Measurements from ENCODE around the gene TP53INP2.

Gene TP53INP2

DNA sequence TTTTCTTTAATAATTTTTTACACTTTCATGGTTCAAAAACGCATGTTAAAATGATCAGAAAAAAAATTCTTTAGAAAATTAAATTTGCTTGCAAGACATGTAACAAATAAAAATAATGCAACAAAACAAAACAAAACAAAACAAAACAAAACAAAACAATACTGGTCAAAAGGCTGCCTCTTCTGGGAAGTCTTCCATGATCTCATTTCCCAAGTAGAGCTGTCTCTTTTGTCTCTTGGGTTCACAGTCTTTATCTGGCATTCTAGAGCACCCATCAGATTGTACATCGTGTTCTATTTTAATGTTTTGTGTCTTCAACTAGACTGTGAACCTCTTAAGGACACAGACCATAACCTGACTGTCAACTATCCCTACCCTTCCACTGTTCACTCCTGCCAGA is 25.3 kb downstream of the TP53INP2 start:
- no peaks in the 10 kb centered on the region for H3K9me3 ChIP-seq
- no peak overlapping the region for H3K27ac ChIP-seq
- H3K36me3 ChIP-seq, result peaks cover 83% of the 10 kb centered on the region
- no peak overlapping the region for H3K4me3 ChIP-seq (ENCODE audit: low read depth in 1 of 2, low read length in 1 of 2)
- TF ChIP-seq, protein P1, sequence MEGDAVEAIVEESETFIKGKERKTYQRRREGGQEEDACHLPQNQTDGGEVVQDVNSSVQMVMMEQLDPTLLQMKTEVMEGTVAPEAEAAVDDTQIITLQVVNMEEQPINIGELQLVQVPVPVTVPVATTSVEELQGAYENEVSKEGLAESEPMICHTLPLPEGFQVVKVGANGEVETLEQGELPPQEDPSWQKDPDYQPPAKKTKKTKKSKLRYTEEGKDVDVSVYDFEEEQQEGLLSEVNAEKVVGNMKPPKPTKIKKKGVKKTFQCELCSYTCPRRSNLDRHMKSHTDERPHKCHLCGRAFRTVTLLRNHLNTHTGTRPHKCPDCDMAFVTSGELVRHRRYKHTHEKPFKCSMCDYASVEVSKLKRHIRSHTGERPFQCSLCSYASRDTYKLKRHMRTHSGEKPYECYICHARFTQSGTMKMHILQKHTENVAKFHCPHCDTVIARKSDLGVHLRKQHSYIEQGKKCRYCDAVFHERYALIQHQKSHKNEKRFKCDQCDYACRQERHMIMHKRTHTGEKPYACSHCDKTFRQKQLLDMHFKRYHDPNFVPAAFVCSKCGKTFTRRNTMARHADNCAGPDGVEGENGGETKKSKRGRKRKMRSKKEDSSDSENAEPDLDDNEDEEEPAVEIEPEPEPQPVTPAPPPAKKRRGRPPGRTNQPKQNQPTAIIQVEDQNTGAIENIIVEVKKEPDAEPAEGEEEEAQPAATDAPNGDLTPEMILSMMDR (IDR thresholded peaks at IDR 0.05), result no peak
- no peaks in the 10 kb centered on the region for H3K4me1 ChIP-seq (ENCODE audit: control insufficient read depth in 1 of 2, insufficient read depth in 1 of 2, low read depth in 1 of 2, low read length in 1 of 2)
- H3K27me3 ChIP-seq, result no peaks in the 10 kb centered on the region

DNA sequence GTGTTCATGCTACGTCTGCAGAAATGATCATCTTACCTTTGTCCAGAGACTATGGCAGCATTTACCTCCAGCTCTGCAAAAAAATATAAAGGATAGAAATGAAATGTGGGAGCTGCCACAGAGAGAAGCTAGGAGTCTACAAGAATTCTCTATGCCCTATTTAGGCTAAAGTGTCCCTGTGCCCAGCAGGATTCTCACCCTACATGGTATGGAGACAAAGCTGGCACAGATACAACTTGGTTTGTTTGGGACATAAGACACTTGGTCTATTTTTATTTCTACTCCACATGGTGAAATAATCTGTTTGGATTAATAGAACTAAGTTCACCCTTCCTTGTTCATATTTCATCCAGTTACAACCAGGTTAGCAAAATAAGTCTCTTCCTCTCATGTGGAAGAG is 28.4 kb downstream of the TP53INP2 start:
- Histone ChIP-seq H3K4me1 (ENCODE audit: control insufficient read depth in 1 of 2, insufficient read depth in 1 of 2, low read depth in 1 of 2, low read length in 1 of 2) (no peaks in the 10 kb centered on the region), H3K27ac (no peak overlapping the region), H3K4me3 (ENCODE audit: low read depth in 1 of 2, low read length in 1 of 2) (no peak overlapping the region), H3K27me3 (no peaks in the 10 kb centered on the region), H3K36me3 (peaks cover 73% of the 10 kb centered on the region), H3K9me3 (no peaks in the 10 kb centered on the region)
- TF ChIP-seq, protein P1 (IDR thresholded peaks at IDR 0.05), result no peak

DNA sequence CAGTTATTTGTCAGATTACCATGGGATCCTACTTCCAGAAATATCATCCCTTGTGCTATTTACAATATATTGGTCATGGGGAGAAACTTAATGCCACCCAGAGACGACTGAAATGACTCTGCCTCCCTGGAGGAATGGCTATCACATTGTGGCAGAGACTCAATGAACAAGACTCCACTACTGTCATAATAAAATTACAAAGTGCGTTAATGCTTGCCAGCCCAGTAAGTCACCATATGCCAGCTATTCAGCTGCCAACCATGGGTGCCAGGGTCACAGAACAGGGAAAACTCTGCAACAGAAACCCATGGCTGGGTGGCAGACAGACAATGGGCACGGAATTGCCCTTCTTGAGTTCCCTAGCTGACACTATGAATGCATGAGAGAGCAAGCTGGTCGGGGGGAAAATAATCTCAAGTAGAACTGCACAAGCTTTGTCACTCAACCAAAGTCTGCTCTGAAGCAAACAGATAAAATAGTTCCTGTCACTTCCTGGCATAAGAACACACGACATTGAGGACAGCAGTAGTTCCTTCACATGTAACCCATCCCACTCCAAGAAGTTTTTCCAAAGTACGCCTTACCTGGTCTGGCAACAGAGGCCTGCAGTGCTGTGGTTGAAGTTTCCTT is 32.1 kb downstream of the TP53INP2 start:
- Histone ChIP-seq H3K9me3 (no peaks in the 10 kb centered on the region), H3K4me1 (ENCODE audit: control insufficient read depth in 1 of 2, insufficient read depth in 1 of 2, low read depth in 1 of 2, low read length in 1 of 2) (no peaks in the 10 kb centered on the region), H3K27me3 (no peaks in the 10 kb centered on the region), H3K4me3 (ENCODE audit: low read depth in 1 of 2, low read length in 1 of 2) (no peak overlapping the region), H3K36me3 (peaks cover 74% of the 10 kb centered on the region), H3K27ac (no peak overlapping the region)
- TF ChIP-seq, protein P1 (IDR thresholded peaks at IDR 0.05), result no peak

DNA sequence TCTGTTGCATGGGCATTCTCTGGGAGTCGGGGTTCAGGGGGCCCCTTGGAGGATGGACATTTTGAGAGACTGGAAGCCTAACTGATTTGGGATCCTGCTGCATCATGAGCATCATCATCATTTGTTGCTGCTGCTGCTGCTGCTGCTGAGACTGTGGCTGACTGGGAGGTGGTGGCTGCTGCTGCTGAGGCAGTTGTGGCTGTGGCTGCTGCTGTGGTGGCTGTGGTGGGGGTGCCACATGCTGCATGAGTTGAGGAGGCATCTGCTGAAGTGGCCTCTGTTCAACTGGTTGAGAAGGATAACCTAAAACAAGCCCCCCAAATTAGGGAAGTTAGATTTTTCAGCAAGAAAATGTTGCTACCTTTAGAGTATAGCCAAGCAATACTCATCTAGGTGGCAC is 38.9 kb downstream of the TP53INP2 start:
- Histone ChIP-seq H3K27ac (no peak overlapping the region), H3K36me3 (peaks cover 94% of the 10 kb centered on the region), H3K4me1 (ENCODE audit: control insufficient read depth in 1 of 2, insufficient read depth in 1 of 2, low read depth in 1 of 2, low read length in 1 of 2) (no peaks in the 10 kb centered on the region), H3K27me3 (no peaks in the 10 kb centered on the region), H3K4me3 (ENCODE audit: low read depth in 1 of 2, low read length in 1 of 2) (no peak overlapping the region), H3K9me3 (no peaks in the 10 kb centered on the region)
- TF ChIP-seq, protein P1 (IDR thresholded peaks at IDR 0.05), result no peak

DNA sequence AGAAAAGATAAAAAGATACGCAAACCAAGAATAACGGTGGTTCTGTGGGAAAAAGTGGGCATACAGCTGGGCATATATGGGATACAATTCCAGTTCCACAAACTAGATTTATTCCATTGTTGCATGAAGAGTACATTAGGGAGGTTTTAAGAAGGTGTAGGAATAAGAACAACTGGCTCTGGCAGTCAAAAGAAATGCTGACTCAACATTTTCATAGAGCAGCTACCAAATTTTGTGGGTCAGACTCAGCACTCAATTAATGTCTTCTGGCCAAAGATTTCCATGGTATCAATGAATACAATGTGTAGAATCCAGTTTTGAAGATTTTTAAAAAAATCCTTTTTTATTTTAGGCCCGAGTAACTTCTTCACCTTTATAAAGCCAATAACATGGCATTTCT is 40.2 kb downstream of the TP53INP2 start:
- Histone ChIP-seq H3K27ac (no peak overlapping the region), H3K4me1 (ENCODE audit: control insufficient read depth in 1 of 2, insufficient read depth in 1 of 2, low read depth in 1 of 2, low read length in 1 of 2) (no peaks in the 10 kb centered on the region), H3K27me3 (no peaks in the 10 kb centered on the region), H3K9me3 (no peaks in the 10 kb centered on the region), H3K36me3 (peaks cover 96% of the 10 kb centered on the region), H3K4me3 (ENCODE audit: low read depth in 1 of 2, low read length in 1 of 2) (no peak overlapping the region)
- TF ChIP-seq, protein P1 (IDR thresholded peaks at IDR 0.05), result no peak
